ENCODE data around the gene KRTAP20-4.

GRCh38 chr21:30580132-30580531 lies 40.3 kb upstream of the KRTAP20-4 start:
- TF ChIP-seq, protein P1, sequence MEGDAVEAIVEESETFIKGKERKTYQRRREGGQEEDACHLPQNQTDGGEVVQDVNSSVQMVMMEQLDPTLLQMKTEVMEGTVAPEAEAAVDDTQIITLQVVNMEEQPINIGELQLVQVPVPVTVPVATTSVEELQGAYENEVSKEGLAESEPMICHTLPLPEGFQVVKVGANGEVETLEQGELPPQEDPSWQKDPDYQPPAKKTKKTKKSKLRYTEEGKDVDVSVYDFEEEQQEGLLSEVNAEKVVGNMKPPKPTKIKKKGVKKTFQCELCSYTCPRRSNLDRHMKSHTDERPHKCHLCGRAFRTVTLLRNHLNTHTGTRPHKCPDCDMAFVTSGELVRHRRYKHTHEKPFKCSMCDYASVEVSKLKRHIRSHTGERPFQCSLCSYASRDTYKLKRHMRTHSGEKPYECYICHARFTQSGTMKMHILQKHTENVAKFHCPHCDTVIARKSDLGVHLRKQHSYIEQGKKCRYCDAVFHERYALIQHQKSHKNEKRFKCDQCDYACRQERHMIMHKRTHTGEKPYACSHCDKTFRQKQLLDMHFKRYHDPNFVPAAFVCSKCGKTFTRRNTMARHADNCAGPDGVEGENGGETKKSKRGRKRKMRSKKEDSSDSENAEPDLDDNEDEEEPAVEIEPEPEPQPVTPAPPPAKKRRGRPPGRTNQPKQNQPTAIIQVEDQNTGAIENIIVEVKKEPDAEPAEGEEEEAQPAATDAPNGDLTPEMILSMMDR (conservative IDR thresholded peaks at IDR 0.05; ENCODE audit: low read length) = no peak
- no peak for TF ChIP-seq EZH2phosphoT487 (IDR thresholded peaks at IDR 0.05; ENCODE audit: borderline replicate concordance, low read depth, low read length)
